NCI-H1694 treated with DMSO at 0.1 percent for 48 hours (cell line): ENCODE data around the gene ATXN1L.
"Not testable (repeated sequence)": the region's sequence is repeated elsewhere in the genome, so short reads cannot be mapped to it uniquely, and the experiment has no call there.

Experiments
- DNase-seq: peaks from one replicate; lab custom pipeline; 2025; lab: John Stamatoyannopoulos, UW

Gene ATXN1L

GRCh38 chr16:71852158-71852557 is 6.4 kb downstream of the ATXN1L start:
- no peak for DNase-seq

GRCh38 chr16:71852561-71852960 is 6.8 kb downstream of the ATXN1L start:
- DNase-seq = no peak

GRCh38 chr16:71853413-71853812 is 7.6 kb downstream of the ATXN1L start:
- no peak for DNase-seq

- DNase-seq = no peak
These were observed 8.7 kb downstream of the ATXN1L start for GRCh38 chr16:71854369-71854948.

- no peak for DNase-seq
These were observed 10.3 kb downstream of the ATXN1L start for GRCh38 chr16:71855937-71856662.

GRCh38 chr16:71859762-71860521 is 14.2 kb downstream of the ATXN1L start:
- no peak for DNase-seq

GRCh38 chr16:71863995-71864394 is 18.2 kb downstream of the ATXN1L start:
- DNase-seq = no peak

GRCh38 chr16:71865173-71865863 is 19.5 kb downstream of the ATXN1L start:
- no peak for DNase-seq

- DNase-seq = not testable (repeated sequence)
These were observed 21.4 kb downstream of the ATXN1L start for GRCh38 chr16:71867175-71867574.

- DNase-seq = peak; percentile 21
These were observed 22.2 kb downstream of the ATXN1L start for GRCh38 chr16:71867939-71868338.

- DNase-seq = no peak
These were observed 23.3 kb downstream of the ATXN1L start for GRCh38 chr16:71869089-71869488.

- no peak for DNase-seq
These were observed 25.0 kb downstream of the ATXN1L start for GRCh38 chr16:71870818-71871217.

GRCh38 chr16:71873199-71873598 is 27.4 kb downstream of the ATXN1L start:
- no peak for DNase-seq

GRCh38 chr16:71878911-71879310 is 33.1 kb downstream of the ATXN1L start:
- no peak for DNase-seq

GRCh38 chr16:71880176-71880575 is 34.4 kb downstream of the ATXN1L start:
- no peak for DNase-seq

GRCh38 chr16:71882505-71883167 is 36.9 kb downstream of the ATXN1L start:
- DNase-seq = peak; percentile 69

GRCh38 chr16:71883168-71883848 is 37.5 kb downstream of the ATXN1L start:
- no peak for DNase-seq

GRCh38 chr16:71883849-71884638 is 38.3 kb downstream of the ATXN1L start, which contains the start of gene ZNF821:
TSS of gene ZNF821 (minus strand) at chr16:71884182. CDS start at chr16:71879946, 4,236 bp downstream.
- DNase-seq = peak; percentile 48

- DNase-seq = no peak
These were observed 39.5 kb downstream of the ATXN1L start for GRCh38 chr16:71885261-71885650.

- DNase-seq = no peak
These were observed 43.4 kb downstream of the ATXN1L start for GRCh38 chr16:71889147-71889546.

- DNase-seq = no peak
These were observed 48.1 kb downstream of the ATXN1L start for GRCh38 chr16:71893888-71894228.
